Gastrocnemius medialis (tissue), 4 donors: ENCODE data around the gene SCAMP3.
"Not testable (repeated sequence)": the region's sequence is repeated elsewhere in the genome, so short reads cannot be mapped to it uniquely, and the experiment has no call there.

Source experiments
- POLR2A ChIP-seq, 2 donors: fragments of 450-650 bp; IDR thresholded peaks; one replicate each; pipeline ENCODE4 v1.6.1; 2017; ENCODE audit warnings: antibody characterized with exemption in 2 of 2, mild to moderate bottlenecking in 2 of 2, moderate library complexity in 2 of 2
- TF ChIP-seq, protein P1 (sequence below), 5 experiments: fragments of 450-650 bp in 3 of 5; fragments of 200-600 bp in 2 of 5; sonication (generic) in 2 of 5; IDR thresholded peaks in 4 of 5; conservative IDR thresholded peaks in 1 of 5; 1 replicate in 4 of 5; 2 replicates in 1 of 5; pipeline ENCODE4 v1.5.1; 2016 to 2019; ENCODE audit warnings: antibody characterized with exemption in 5 of 5, mild to moderate bottlenecking in 3 of 5, moderate library complexity in 3 of 5

DNA sequence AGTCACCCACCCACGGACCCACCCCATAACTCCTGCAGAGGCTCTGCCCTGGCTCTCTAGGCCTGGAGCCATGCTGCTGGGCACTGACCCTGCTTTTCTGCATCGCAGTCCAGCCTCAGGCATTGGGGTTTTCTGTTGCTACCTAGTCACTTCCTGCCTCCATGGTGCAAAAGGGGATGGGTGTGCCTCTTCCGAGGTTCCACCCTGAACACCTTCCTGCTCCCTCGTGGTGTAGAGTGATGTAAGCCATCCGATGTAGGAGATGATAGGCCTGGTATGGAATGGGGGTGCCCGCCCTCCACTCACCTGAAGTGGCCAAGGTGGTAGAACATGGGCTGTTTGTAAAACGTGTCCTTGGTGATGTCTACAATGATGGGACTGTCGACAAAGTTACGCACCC lies 26.8 kb downstream of the SCAMP3 start:
- TF ChIP-seq, protein P1, sequence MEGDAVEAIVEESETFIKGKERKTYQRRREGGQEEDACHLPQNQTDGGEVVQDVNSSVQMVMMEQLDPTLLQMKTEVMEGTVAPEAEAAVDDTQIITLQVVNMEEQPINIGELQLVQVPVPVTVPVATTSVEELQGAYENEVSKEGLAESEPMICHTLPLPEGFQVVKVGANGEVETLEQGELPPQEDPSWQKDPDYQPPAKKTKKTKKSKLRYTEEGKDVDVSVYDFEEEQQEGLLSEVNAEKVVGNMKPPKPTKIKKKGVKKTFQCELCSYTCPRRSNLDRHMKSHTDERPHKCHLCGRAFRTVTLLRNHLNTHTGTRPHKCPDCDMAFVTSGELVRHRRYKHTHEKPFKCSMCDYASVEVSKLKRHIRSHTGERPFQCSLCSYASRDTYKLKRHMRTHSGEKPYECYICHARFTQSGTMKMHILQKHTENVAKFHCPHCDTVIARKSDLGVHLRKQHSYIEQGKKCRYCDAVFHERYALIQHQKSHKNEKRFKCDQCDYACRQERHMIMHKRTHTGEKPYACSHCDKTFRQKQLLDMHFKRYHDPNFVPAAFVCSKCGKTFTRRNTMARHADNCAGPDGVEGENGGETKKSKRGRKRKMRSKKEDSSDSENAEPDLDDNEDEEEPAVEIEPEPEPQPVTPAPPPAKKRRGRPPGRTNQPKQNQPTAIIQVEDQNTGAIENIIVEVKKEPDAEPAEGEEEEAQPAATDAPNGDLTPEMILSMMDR (IDR thresholded peaks at IDR 0.05 in 4 of 5, conservative IDR thresholded peaks at IDR 0.05 in 1 of 5) = not testable (repeated sequence)
- TF ChIP-seq POLR2A (IDR thresholded peaks at IDR 0.05) = not testable (repeated sequence)
